Uterus (tissue), 2 donors: ENCODE results near the gene CACNA1B.
"Not testable (repeated sequence)": the region's sequence is repeated elsewhere in the genome, so short reads cannot be mapped to it uniquely, and the experiment has no call there.

Experiments
- CTCF ChIP-seq, 4 experiments: fragments of 200-600 bp in 2 of 4; fragments of 450-650 bp in 2 of 4; sonication (generic) in 2 of 4; IDR thresholded peaks; one replicate each; pipeline ENCODE4 v1.5.1; 2016 to 2019; ENCODE audit warnings: antibody characterized with exemption in 4 of 4, mild to moderate bottlenecking in 2 of 4, moderate library complexity in 1 of 4
- POLR2A ChIP-seq, 2 donors: fragments of 450-650 bp; IDR thresholded peaks; one replicate each; pipeline ENCODE4 v1.6.1; 2016; ENCODE audit warnings: antibody characterized with exemption in 2 of 2, mild to moderate bottlenecking in 1 of 2, moderate library complexity in 1 of 2

GRCh38 chr9:138140980-138141379 is 263.4 kb downstream of the CACNA1B start:
- TF ChIP-seq CTCF, POLR2A (IDR thresholded peaks at IDR 0.05): not testable (repeated sequence)
